ENCODE results near the gene B4GALT2. TPM values are rescaled to one million over a fixed set of nuclear protein-coding genes. Genes with fewer than 3 reads are reported as not detected.

Gene B4GALT2
- total RNA-seq, 1 donor from 2014 or later = 99.4 TPM

DNA sequence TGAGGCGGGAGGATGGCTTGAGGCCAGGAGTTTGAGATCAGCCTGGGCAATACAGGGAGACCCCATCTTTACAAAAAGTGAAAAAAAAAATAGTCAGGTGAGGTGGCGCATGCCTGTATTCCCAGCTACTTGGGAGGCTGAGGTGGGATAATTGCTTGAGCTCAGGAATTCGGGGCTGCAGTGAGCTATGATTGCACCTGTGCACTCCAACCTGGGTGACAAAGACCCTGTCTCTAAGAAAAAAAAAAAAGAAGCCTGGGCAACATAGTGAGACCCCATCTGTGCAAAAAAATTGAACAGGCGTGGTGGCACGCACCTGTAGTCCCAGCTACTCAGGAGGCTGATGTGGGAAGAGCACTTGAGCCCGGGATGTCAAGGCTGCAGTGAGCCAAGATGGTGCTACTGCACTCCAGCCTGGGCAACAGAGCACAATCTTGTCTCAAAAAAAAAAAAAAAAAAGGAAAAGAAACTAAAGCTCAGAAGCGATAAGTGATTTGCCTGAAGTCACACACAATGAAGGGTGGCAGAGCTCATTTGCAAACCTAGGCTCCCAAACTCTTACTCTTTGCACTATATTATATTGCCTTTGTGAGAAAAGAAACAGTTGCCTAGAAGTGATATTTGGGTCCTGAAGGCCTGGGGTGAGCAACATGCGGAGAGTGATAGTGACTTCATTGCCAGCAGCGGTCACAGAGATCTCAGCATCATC lies 14.3 kb downstream of the B4GALT2 start:
- Mint-ChIP-seq H3K4me3 (ENCODE audit: unreplicated experiment) (no peak overlapping the region), H3K27me3 (ENCODE audit: low read depth) (no peaks in the 10 kb centered on the region), H3K36me3 (ENCODE audit: low read depth) (no peaks in the 10 kb centered on the region), H3K9me3 (ENCODE audit: low read depth) (no peaks in the 10 kb centered on the region), H3K27ac (ENCODE audit: unreplicated experiment) (no peak overlapping the region), H3K4me1 (ENCODE audit: low read depth) (peaks cover 25% of the 10 kb centered on the region)
- DNase-seq (ENCODE audit: low spot score) = no peak
- TF ChIP-seq, protein P1, sequence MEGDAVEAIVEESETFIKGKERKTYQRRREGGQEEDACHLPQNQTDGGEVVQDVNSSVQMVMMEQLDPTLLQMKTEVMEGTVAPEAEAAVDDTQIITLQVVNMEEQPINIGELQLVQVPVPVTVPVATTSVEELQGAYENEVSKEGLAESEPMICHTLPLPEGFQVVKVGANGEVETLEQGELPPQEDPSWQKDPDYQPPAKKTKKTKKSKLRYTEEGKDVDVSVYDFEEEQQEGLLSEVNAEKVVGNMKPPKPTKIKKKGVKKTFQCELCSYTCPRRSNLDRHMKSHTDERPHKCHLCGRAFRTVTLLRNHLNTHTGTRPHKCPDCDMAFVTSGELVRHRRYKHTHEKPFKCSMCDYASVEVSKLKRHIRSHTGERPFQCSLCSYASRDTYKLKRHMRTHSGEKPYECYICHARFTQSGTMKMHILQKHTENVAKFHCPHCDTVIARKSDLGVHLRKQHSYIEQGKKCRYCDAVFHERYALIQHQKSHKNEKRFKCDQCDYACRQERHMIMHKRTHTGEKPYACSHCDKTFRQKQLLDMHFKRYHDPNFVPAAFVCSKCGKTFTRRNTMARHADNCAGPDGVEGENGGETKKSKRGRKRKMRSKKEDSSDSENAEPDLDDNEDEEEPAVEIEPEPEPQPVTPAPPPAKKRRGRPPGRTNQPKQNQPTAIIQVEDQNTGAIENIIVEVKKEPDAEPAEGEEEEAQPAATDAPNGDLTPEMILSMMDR (IDR thresholded peaks at IDR 0.05) = no peak

DNA sequence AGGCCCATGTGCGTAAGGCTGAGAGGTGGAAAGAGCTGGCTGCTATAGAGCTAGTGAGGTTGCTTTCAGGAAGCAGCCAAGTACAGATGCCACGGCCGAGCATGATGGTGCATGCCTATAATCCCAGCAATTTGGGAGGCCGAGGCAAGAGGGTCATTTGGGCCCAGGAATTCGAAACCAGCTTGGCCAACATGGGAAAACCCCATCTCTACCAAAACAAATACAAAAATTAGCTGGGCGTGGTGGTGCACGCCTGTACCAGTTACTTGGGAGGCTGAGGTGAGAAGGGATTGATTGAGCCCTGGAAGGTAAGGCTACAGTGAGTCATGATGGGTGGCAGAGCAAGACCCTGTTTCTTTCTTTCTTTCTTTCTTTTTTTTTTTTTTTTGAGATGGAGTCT lies 15.1 kb downstream of the B4GALT2 start:
- Mint-ChIP-seq H3K27me3 (ENCODE audit: low read depth) (no peaks in the 10 kb centered on the region), H3K4me3 (ENCODE audit: unreplicated experiment) (no peak overlapping the region), H3K27ac (ENCODE audit: unreplicated experiment) (no peak overlapping the region), H3K36me3 (ENCODE audit: low read depth) (no peaks in the 10 kb centered on the region), H3K4me1 (ENCODE audit: low read depth) (peaks cover 25% of the 10 kb centered on the region), H3K9me3 (ENCODE audit: low read depth) (no peaks in the 10 kb centered on the region)
- DNase-seq (ENCODE audit: low spot score) = no peak
- TF ChIP-seq, protein P1 (IDR thresholded peaks at IDR 0.05) = no peak

DNA sequence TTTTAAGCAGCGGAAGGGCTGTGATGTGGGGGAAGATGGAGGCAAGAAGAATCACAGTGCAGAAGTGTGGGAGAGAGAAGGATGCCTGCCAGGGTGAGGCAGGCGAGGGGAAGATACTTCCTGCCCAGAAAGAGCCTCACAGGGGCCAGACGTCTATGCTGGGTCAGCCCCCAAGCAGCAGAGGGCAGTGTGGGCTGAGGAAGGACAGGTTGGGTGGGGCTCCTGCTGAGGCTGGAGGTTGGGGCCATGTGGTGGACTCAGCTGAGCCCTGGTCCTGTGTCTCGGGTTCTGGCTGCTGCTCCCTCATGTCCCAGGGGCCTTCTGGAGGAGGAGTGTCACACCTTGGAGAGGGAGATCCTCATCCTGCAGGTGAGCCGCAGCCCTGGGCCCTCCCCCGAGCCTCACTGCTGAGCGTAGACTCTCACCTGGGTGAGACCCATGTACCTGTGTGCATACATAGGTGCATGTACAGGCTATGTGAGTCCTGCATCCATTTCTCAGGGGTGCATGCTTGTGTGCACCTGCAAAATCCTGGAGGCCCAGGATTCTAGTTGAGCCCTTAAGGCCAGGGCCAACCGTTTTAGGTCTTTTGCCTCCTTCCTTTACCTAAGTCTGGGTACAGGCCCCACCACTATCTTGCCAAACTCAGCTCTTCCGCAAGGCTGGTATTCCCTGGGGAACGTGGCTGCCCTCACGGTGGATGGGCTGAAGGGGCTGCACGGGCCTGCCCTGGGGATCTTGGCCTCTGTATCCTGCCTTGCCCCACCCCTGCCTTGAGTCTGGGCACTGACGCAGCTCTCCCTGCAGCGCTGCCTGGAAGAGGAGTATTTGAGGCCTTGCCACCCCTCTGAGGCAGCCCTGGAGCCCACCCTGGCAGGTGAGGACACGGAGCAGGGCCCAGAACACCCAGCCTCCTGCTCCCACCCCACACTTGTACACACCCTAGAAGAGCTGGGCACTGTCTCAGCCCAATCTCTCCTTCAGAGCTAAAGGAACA lies 16.1 kb downstream of the B4GALT2 start:
- no peaks in the 10 kb centered on the region for H3K27me3 Mint-ChIP-seq (ENCODE audit: low read depth)
- H3K4me1 Mint-ChIP-seq (ENCODE audit: low read depth) = peaks cover 25% of the 10 kb centered on the region
- no peak for DNase-seq (ENCODE audit: low spot score)
- no peak overlapping the region for H3K27ac Mint-ChIP-seq (ENCODE audit: unreplicated experiment)
- H3K4me3 Mint-ChIP-seq (ENCODE audit: unreplicated experiment) = no peak overlapping the region
- peaks cover 3% of the 10 kb centered on the region for H3K36me3 Mint-ChIP-seq (ENCODE audit: low read depth)
- no peaks in the 10 kb centered on the region for H3K9me3 Mint-ChIP-seq (ENCODE audit: low read depth)
- TF ChIP-seq, protein P1 (IDR thresholded peaks at IDR 0.05) = peak; percentile 57

DNA sequence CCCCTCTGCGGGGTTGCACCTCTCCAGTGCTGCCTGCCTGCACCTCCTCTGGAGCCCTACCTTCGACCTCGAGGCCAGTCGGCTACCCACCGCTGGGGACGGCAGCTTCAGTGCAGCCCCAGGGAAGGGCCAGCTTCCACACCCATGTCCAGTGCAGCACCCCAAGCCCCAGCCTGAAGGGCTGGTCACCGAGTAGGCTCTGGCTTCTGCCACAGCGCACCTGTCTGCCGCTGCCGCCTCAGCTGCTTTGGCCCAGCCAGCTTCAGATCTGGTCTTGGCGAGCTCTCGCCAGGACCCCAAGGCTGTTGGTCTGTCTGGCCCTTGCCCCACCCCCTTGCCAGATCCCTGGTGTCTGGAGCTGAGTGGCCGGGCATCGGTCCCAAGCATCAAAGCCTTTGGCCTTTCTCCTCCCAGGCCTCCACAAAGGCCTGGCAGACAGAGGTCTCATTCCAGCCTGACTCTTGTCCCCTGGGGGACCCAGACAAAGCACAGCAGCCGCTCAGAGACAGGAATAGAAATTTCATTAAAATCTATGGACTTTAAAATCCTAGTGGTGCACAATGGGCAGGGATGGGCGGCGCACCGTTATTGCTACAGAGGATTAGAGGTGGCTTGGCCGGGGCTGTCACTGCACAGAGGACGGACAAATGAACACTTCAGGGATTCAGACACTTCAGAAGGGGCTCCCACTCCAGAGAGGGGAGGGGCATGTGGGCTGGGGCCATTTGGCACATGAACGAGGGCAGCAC lies 17.1 kb downstream of the B4GALT2 start:
- Mint-ChIP-seq H3K27me3 (ENCODE audit: low read depth) (no peaks in the 10 kb centered on the region), H3K27ac (ENCODE audit: unreplicated experiment) (no peak overlapping the region), H3K9me3 (ENCODE audit: low read depth) (no peaks in the 10 kb centered on the region), H3K4me1 (ENCODE audit: low read depth) (peaks cover 16% of the 10 kb centered on the region), H3K36me3 (ENCODE audit: low read depth) (peaks cover 5% of the 10 kb centered on the region), H3K4me3 (ENCODE audit: unreplicated experiment) (no peak overlapping the region)
- no peak for DNase-seq (ENCODE audit: low spot score)
- TF ChIP-seq, protein P1 (IDR thresholded peaks at IDR 0.05) = no peak

DNA sequence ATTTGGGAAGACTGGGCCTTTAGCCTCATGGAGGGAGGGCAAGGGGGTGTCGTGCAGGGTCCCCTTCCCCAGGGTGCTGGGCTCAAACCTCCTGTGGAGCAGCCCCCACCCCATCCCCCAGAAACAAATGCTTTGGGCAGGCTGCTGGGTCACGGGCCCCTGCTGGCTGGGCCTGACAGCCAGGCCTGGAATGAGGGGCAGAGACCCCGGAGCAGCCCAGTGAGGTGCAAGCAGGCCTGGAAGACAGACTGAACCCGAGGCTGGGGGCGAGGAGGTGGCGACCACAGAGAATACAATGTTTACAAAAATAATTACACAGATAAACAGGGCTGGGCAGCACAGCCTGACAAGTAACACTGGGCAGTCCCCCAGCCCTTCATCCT lies 17.7 kb downstream of the B4GALT2 start:
- TF ChIP-seq, protein P1 (IDR thresholded peaks at IDR 0.05) = no peak
- DNase-seq (ENCODE audit: low spot score) = no peak
- Mint-ChIP-seq H3K27ac (ENCODE audit: unreplicated experiment) (no peak overlapping the region), H3K36me3 (ENCODE audit: low read depth) (peaks cover 7% of the 10 kb centered on the region), H3K27me3 (ENCODE audit: low read depth) (no peaks in the 10 kb centered on the region), H3K4me1 (ENCODE audit: low read depth) (peaks cover 16% of the 10 kb centered on the region), H3K9me3 (ENCODE audit: low read depth) (no peaks in the 10 kb centered on the region), H3K4me3 (ENCODE audit: unreplicated experiment) (no peak overlapping the region)

Data from chondrocyte (in vitro differentiated cells).